ENCODE measurements around the gene AGK.

Gene AGK

DNA sequence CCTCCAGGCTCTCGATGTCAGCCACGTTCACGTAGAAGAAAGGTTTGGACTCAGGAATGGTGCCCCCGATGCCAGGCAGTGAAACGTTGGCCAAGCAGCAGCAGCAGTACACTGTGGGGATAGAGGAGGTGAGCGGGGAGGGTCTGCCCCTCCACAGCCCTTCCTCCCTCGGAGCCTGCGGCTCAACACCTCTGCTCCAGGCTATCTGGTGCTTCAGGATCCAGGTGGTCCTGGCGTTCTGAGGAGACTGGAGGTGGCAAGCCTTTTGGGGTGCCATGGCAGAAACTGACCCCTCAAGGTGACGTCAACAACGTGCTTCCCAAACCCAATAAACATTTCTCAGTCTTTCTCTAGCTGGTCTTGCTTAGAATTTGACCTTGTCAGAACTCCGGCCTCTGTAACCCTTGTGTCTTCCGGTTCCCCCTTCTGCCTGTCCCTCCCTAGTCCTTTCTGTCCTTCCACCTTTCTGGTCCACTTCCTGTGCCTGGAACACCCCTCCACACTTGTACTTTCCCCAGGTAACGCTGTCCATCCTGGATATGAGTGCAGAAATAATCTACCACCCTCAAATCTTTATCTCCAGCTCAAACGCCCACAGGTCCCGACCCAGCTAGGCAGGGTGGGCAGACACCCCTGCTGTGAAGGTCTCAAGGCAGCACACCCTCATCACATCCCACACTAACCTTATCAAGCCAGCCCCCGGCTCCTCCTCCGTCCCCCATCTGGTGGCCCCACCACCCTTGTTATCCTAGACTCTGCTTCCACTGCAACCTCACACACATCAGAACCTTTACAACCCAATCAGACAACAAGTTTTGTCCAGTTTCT lies 114.2 kb downstream of the AGK start:
- no peak overlapping the region for H3K27ac ChIP-seq (ENCODE audit: low read depth, low read length)
- no peaks in the 10 kb centered on the region for H3K27me3 ChIP-seq (ENCODE audit: control insufficient read depth in 5 of 5, insufficient read depth in 4 of 5, low read length in 5 of 5)
- H3K9me3 ChIP-seq (ENCODE audit: control insufficient read depth in 5 of 5, low read length in 5 of 5), result no peaks in the 10 kb centered on the region
- H3K36me3 ChIP-seq (ENCODE audit: control insufficient read depth in 5 of 5, insufficient read depth in 5 of 5, low read length in 5 of 5), result peaks cover 4 to 55% (median 51%) of the 10 kb centered on the region in 5 donors
- no peak overlapping the region for H3K4me3 ChIP-seq (ENCODE audit: low read depth in 1 of 5, low read length in 5 of 5)
- H3K4me1 ChIP-seq (ENCODE audit: control insufficient read depth in 5 of 5, insufficient read depth in 5 of 5, low read length in 5 of 5), result peaks cover 0 to 10% (median 8%) of the 10 kb centered on the region in 5 donors
- H3K9ac ChIP-seq (ENCODE audit: low read length in 5 of 5), result no peak overlapping the region

DNA sequence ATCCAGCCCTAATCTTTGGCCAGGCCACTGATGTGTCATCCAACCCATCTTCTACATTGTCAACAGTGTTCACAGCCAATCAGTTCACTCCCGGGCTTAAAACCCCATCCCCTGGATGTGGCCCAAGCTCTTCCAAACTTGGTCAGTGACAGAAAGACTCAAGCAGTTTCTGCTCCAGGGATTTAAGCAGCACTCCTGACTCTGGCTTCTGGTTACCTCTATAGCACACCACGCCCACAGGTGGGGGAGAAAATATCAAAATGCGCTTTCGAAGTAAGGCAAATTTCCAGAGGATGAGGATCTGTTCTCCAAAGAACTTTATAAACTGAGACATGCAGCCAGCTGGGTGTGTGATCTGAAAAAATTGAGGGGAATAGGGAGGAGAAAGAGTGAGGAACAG lies 114.9 kb downstream of the AGK start:
- no peak overlapping the region for H3K4me3 ChIP-seq (ENCODE audit: low read depth in 1 of 5, low read length in 5 of 5)
- H3K27ac ChIP-seq (ENCODE audit: low read depth, low read length), result no peak overlapping the region
- H3K9ac ChIP-seq (ENCODE audit: low read length in 5 of 5), result no peak overlapping the region
- no peaks in the 10 kb centered on the region for H3K9me3 ChIP-seq (ENCODE audit: control insufficient read depth in 5 of 5, low read length in 5 of 5)
- H3K36me3 ChIP-seq (ENCODE audit: control insufficient read depth in 5 of 5, insufficient read depth in 5 of 5, low read length in 5 of 5), result peaks cover 2 to 57% (median 50%) of the 10 kb centered on the region in 5 donors
- no peaks in the 10 kb centered on the region for H3K27me3 ChIP-seq (ENCODE audit: control insufficient read depth in 5 of 5, insufficient read depth in 4 of 5, low read length in 5 of 5)
- peaks cover 0 to 10% (median 8%) of the 10 kb centered on the region in 5 donors for H3K4me1 ChIP-seq (ENCODE audit: control insufficient read depth in 5 of 5, insufficient read depth in 5 of 5, low read length in 5 of 5)

DNA sequence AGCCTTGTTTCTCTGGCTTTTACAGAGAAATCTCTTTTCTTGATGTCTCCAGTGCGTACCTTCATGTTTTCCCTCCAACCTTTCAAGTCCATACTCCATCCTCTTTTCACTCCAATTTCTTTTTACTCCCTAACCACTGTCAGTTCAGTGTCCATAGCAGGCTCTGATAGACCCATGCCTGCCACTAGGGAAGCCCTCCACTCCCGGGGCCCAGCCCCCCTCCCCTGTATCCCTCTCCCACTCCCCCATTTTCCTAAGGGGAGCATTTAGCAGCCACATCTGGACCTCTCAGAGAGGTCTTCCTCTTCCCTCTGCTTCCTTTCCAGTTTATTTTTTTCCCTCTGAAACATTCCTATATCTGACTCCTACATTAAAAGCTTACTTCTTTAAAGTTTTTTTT lies 117.6 kb downstream of the AGK start:
- H3K4me1 ChIP-seq (ENCODE audit: control insufficient read depth in 5 of 5, insufficient read depth in 5 of 5, low read length in 5 of 5), result peaks cover 0 to 8% (median 4%) of the 10 kb centered on the region in 5 donors
- peaks cover 6 to 43% (median 26%) of the 10 kb centered on the region in 5 donors for H3K36me3 ChIP-seq (ENCODE audit: control insufficient read depth in 5 of 5, insufficient read depth in 5 of 5, low read length in 5 of 5)
- H3K9ac ChIP-seq (ENCODE audit: low read length in 5 of 5), result no peak overlapping the region
- H3K27ac ChIP-seq (ENCODE audit: low read depth, low read length), result no peak overlapping the region
- no peak overlapping the region for H3K4me3 ChIP-seq (ENCODE audit: low read depth in 1 of 5, low read length in 5 of 5)
- no peaks in the 10 kb centered on the region for H3K9me3 ChIP-seq (ENCODE audit: control insufficient read depth in 5 of 5, low read length in 5 of 5)
- H3K27me3 ChIP-seq (ENCODE audit: control insufficient read depth in 5 of 5, insufficient read depth in 4 of 5, low read length in 5 of 5), result no peaks in the 10 kb centered on the region

DNA sequence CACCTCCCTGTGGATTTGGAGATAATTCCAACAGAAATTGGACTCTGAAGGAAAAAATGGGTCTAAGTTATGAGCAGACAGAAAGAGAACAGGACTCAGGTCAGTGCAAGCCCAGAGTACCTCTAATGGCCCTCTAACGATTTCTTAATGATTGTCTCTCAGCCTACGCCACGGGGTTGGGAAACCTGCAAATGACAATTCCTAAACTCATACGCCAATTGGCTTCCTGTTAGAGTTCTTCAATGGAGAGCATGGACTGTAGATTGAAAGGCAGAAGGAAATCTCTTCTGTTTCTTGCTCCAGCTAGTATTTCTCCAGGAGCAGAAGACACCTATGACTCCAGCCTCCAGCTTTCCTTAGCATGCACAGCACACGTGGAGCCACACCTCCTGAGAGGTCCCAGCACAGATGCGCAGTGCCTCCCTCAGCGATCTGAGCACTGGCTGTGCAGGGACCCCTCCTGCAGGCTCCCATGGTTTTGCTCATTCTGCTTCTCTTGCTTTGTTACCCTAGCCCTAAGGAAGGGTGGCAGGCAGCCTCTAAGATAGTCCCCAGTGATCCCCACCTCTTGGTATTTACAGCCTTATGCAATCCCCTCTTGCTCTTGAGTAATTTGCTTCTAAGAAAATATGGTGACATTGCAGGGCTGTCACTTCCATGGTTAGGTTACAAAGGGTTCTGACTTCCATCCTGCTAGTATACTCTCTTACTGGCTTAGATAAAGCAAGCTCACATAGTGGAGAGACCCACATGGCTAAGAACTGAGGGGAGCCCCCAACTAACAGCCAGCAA lies 120.7 kb downstream of the AGK start:
- peaks cover 2 to 21% (median 6%) of the 10 kb centered on the region in 5 donors for H3K36me3 ChIP-seq (ENCODE audit: control insufficient read depth in 5 of 5, insufficient read depth in 5 of 5, low read length in 5 of 5)
- no peak overlapping the region for H3K4me3 ChIP-seq (ENCODE audit: low read depth in 1 of 5, low read length in 5 of 5)
- no peaks in the 10 kb centered on the region for H3K9me3 ChIP-seq (ENCODE audit: control insufficient read depth in 5 of 5, low read length in 5 of 5)
- H3K9ac ChIP-seq (ENCODE audit: low read length in 5 of 5), result no peak overlapping the region
- H3K4me1 ChIP-seq (ENCODE audit: control insufficient read depth in 5 of 5, insufficient read depth in 5 of 5, low read length in 5 of 5), result peaks cover 0 to 19% (median 14%) of the 10 kb centered on the region in 5 donors
- no peaks in the 10 kb centered on the region for H3K27me3 ChIP-seq (ENCODE audit: control insufficient read depth in 5 of 5, insufficient read depth in 4 of 5, low read length in 5 of 5)
- H3K27ac ChIP-seq (ENCODE audit: low read depth, low read length), result no peak overlapping the region

DNA sequence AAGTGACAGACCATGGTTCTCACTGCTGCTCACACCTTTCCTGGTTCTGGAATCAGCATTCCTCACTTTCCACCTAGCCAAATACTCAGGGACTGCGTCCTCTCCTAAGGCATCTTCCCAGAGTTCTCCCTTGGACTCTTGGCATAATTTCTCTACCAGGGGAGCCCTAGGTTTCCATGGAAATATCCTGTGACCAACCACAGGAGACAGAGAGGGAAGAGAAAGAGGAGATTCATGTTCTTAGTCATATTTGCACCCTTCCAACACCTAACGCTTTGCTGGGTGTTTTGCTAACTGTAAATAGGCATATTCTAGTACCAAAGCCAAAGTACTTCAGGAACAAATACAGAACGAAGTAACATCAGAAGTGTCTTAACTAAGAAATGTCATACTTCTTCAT lies 122.1 kb downstream of the AGK start:
- Histone ChIP-seq H3K36me3 (ENCODE audit: control insufficient read depth in 5 of 5, insufficient read depth in 5 of 5, low read length in 5 of 5) (peaks cover 2 to 17% (median 6%) of the 10 kb centered on the region in 5 donors), H3K9ac (ENCODE audit: low read length in 5 of 5) (no peak overlapping the region), H3K27ac (ENCODE audit: low read depth, low read length) (peak overlapping the region; percentile 84), H3K4me3 (ENCODE audit: low read depth in 1 of 5, low read length in 5 of 5) (no peak overlapping the region), H3K9me3 (ENCODE audit: control insufficient read depth in 5 of 5, low read length in 5 of 5) (no peaks in the 10 kb centered on the region), H3K4me1 (ENCODE audit: control insufficient read depth in 5 of 5, insufficient read depth in 5 of 5, low read length in 5 of 5) (peaks cover 0 to 19% (median 14%) of the 10 kb centered on the region in 5 donors), H3K27me3 (ENCODE audit: control insufficient read depth in 5 of 5, insufficient read depth in 4 of 5, low read length in 5 of 5) (no peaks in the 10 kb centered on the region)

DNA sequence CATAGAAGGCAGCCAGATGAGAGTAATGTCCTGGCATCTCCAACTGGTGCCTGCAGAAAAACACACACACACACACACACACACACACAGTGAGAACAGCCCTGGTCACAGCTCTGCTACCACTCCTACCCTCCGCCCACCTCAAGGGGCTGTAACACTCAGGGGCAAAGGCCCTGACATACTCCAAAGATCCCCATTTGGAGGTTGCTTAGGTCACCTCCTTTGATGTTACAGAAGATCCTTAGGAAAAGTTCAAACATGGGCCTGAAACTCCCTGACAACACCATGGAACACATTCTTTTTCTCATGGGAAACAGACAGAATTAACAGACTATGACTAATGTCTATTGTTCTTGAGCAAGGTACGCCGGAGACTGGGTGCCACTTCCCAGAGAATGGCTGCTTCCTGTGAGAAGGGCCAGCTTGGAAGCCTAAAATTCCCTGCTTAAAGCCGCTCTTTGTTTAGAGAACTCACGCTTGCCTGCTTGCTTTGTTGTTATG lies 123.0 kb downstream of the AGK start:
- Histone ChIP-seq H3K27ac (ENCODE audit: low read depth, low read length) (peak overlapping the region; percentile 84), H3K4me3 (ENCODE audit: low read depth in 1 of 5, low read length in 5 of 5) (no peak overlapping the region), H3K36me3 (ENCODE audit: control insufficient read depth in 5 of 5, insufficient read depth in 5 of 5, low read length in 5 of 5) (peaks cover 2 to 17% (median 6%) of the 10 kb centered on the region in 5 donors), H3K27me3 (ENCODE audit: control insufficient read depth in 5 of 5, insufficient read depth in 4 of 5, low read length in 5 of 5) (no peaks in the 10 kb centered on the region), H3K9me3 (ENCODE audit: control insufficient read depth in 5 of 5, low read length in 5 of 5) (no peaks in the 10 kb centered on the region), H3K9ac (ENCODE audit: low read length in 5 of 5) (peak overlapping the region in 1 of 5 donors; percentile 35), H3K4me1 (ENCODE audit: control insufficient read depth in 5 of 5, insufficient read depth in 5 of 5, low read length in 5 of 5) (peaks cover 0 to 19% (median 14%) of the 10 kb centered on the region in 5 donors)

DNA sequence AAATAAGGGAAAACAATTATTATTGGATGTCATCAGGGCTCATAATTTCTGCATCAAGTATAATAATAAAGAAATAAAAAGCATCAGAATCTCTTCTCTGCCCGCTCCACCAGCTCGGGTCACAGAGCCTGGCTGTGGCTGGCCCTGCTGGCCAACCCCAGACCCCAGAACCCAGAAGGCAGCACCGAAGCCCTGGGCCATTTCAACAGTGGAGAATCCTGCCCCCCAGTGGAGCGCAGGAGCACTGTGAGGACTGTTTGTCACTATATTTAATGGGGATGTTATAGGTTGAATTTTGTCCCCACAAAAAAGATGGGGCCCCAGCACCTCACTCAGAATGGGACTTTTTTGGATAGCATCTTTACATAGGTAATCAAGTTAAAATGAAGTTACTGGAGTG lies 123.5 kb downstream of the AGK start:
- peak overlapping the region; percentile 69 for H3K27ac ChIP-seq (ENCODE audit: low read depth, low read length)
- no peak overlapping the region for H3K4me3 ChIP-seq (ENCODE audit: low read depth in 1 of 5, low read length in 5 of 5)
- peaks cover 2 to 17% (median 6%) of the 10 kb centered on the region in 5 donors for H3K36me3 ChIP-seq (ENCODE audit: control insufficient read depth in 5 of 5, insufficient read depth in 5 of 5, low read length in 5 of 5)
- no peaks in the 10 kb centered on the region for H3K9me3 ChIP-seq (ENCODE audit: control insufficient read depth in 5 of 5, low read length in 5 of 5)
- H3K27me3 ChIP-seq (ENCODE audit: control insufficient read depth in 5 of 5, insufficient read depth in 4 of 5, low read length in 5 of 5), result no peaks in the 10 kb centered on the region
- H3K9ac ChIP-seq (ENCODE audit: low read length in 5 of 5), result peak overlapping the region in 1 of 5 donors; percentile 35
- peaks cover 0 to 19% (median 14%) of the 10 kb centered on the region in 5 donors for H3K4me1 ChIP-seq (ENCODE audit: control insufficient read depth in 5 of 5, insufficient read depth in 5 of 5, low read length in 5 of 5)

DNA sequence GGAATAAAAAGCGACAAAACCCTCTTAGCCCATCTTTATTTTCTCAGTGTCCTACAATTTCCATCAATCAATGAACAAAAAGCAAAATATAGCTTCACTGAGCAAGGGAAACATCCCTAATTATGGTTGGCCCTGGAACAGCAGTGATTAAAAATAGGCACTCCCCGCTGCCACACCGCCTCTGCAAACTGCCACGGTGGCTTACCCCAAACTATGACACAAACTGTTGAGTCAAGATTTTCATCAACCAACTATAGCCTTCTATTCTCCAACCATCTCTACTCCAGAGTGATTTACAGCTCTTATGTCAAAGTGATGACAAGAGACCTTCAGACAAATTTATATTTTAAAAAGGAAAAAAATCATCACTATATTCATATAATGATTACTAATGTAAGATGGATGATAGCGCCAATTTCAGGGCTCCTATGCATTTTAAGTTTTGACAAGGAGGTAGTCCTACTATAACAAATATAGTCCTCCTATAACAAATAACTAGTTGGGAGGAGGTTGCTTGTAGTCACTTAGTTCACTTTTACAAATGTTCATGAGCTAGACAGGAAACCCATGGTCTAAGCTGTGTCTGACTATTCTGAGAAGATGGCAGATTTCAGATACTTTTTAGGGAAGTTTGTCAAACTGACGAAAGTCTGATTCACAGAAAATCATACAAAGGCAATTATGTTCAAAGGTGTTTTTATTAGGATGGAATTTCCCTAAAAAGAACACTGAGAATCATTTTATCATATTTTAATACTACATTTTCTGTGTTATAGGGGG lies 124.4 kb downstream of the AGK start:
- Histone ChIP-seq H3K27ac (ENCODE audit: low read depth, low read length) (peak overlapping the region; percentile 69), H3K9ac (ENCODE audit: low read length in 5 of 5) (no peak overlapping the region), H3K4me3 (ENCODE audit: low read depth in 1 of 5, low read length in 5 of 5) (no peak overlapping the region), H3K36me3 (ENCODE audit: control insufficient read depth in 5 of 5, insufficient read depth in 5 of 5, low read length in 5 of 5) (peaks cover 2 to 20% (median 5%) of the 10 kb centered on the region in 5 donors), H3K9me3 (ENCODE audit: control insufficient read depth in 5 of 5, low read length in 5 of 5) (no peaks in the 10 kb centered on the region), H3K4me1 (ENCODE audit: control insufficient read depth in 5 of 5, insufficient read depth in 5 of 5, low read length in 5 of 5) (peaks cover 0 to 19% (median 14%) of the 10 kb centered on the region in 5 donors), H3K27me3 (ENCODE audit: control insufficient read depth in 5 of 5, insufficient read depth in 4 of 5, low read length in 5 of 5) (no peaks in the 10 kb centered on the region)

DNA sequence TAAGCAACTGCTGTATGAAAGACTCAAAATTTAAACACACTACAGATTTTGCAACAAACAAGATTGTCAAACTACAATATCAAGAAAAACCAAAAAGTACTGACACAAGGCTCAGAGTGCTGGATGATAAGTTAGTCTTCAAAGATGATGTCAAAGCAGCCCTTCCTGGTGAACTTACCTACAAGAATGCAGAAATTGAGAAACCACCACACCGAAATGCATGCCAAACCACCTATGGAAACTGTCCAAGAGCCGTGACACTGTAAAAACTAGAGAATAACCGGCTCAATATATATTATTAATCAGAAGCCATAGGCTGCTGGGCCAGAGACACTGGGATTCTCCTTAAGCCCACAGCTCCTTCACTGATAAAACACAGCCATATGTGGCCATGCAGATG lies 125.4 kb downstream of the AGK start:
- no peaks in the 10 kb centered on the region for H3K9me3 ChIP-seq (ENCODE audit: control insufficient read depth in 5 of 5, low read length in 5 of 5)
- no peak overlapping the region for H3K27ac ChIP-seq (ENCODE audit: low read depth, low read length)
- H3K36me3 ChIP-seq (ENCODE audit: control insufficient read depth in 5 of 5, insufficient read depth in 5 of 5, low read length in 5 of 5), result peaks cover 5 to 22% (median 13%) of the 10 kb centered on the region in 5 donors
- H3K4me1 ChIP-seq (ENCODE audit: control insufficient read depth in 5 of 5, insufficient read depth in 5 of 5, low read length in 5 of 5), result peaks cover 0 to 19% (median 14%) of the 10 kb centered on the region in 5 donors
- no peak overlapping the region for H3K9ac ChIP-seq (ENCODE audit: low read length in 5 of 5)
- no peak overlapping the region for H3K4me3 ChIP-seq (ENCODE audit: low read depth in 1 of 5, low read length in 5 of 5)
- no peaks in the 10 kb centered on the region for H3K27me3 ChIP-seq (ENCODE audit: control insufficient read depth in 5 of 5, insufficient read depth in 4 of 5, low read length in 5 of 5)

Data from subcutaneous abdominal adipose tissue (tissue), 5 donors.